ENCODE results near the gene CLIC5. TPM values are rescaled to one million over a fixed set of nuclear protein-coding genes. Genes with fewer than 3 reads are reported as not detected.
"Not testable (repeated sequence)": the region's sequence is repeated elsewhere in the genome, so short reads cannot be mapped to it uniquely, and the experiment has no call there.

Gene CLIC5
- total RNA-seq, 1 donor from 2014 or later = 0.32 TPM

DNA sequence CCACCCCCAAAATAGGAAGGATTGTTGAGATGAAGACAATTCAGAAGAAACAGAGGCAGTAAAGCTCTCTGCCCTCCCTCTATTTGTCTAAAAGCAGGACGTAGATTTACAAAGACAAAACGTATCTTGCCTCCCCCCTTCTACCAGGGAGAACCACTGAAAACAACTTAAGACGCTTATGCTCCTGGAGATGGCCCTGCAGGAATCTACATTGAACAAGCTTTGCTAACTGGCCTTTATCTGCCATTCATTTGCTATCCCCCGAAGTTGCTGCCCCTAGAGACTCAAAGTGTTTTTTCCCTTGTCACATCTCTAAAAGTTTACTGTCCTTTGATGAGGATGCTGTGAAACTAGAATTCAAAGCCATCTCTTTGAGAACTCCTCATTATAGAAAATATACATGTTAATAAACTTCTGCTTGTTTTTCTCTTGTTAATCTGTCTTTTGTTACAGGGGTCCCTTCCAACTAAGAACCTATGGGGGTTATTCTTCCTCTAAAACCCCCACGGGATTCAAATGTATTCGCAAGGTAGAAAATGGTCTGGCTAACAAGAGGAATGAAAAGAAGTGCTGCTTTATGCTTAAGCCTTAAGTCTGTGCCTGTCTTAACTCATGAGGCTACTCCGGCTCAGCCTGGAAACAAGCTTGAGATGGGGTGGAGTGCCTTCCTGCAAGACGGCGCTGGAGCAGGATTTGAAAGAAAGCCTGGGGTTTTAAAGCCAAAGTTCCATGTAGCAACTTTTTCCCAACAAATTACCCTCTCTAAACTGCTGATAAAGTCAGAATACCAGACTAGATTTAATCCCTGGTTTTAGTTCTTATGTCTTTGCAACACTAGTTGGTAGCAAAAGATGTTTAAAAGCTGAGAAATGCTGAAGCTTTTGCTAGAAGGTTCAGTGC, 88.0 kb downstream of the CLIC5 start:
- no peak overlapping the region for H3K4me2 ChIP-seq (ENCODE audit: low read length)
- no peak overlapping the region for H2AFZ ChIP-seq (ENCODE audit: low read depth, low read length)
- no peak for DNase-seq (ENCODE audit: low read depth)
- no peaks in the 10 kb centered on the region for H3K36me3 ChIP-seq (ENCODE audit: insufficient read depth, low read length)
- Mint-ChIP-seq H3K4me3 (ENCODE audit: unreplicated experiment) (no peak overlapping the region), H3K9me3 (ENCODE audit: unreplicated experiment) (no peaks in the 10 kb centered on the region), H3K36me3 (ENCODE audit: low read depth, unreplicated experiment) (no peaks in the 10 kb centered on the region), H3K4me1 (ENCODE audit: low read depth, unreplicated experiment) (peaks cover 23% of the 10 kb centered on the region), H3K27ac (ENCODE audit: unreplicated experiment) (no peak overlapping the region), H3K27me3 (ENCODE audit: low read depth, unreplicated experiment) (peaks cover 4% of the 10 kb centered on the region)
- no peaks in the 10 kb centered on the region for H4K20me1 ChIP-seq (ENCODE audit: insufficient read depth, low read length)
- H3K4me1 ChIP-seq (ENCODE audit: insufficient read depth, low read length) = no peaks in the 10 kb centered on the region
- no peak for TF ChIP-seq EZH2 (IDR thresholded peaks at IDR 0.05; ENCODE audit: insufficient read depth, low read length)
- TF ChIP-seq, protein P1, sequence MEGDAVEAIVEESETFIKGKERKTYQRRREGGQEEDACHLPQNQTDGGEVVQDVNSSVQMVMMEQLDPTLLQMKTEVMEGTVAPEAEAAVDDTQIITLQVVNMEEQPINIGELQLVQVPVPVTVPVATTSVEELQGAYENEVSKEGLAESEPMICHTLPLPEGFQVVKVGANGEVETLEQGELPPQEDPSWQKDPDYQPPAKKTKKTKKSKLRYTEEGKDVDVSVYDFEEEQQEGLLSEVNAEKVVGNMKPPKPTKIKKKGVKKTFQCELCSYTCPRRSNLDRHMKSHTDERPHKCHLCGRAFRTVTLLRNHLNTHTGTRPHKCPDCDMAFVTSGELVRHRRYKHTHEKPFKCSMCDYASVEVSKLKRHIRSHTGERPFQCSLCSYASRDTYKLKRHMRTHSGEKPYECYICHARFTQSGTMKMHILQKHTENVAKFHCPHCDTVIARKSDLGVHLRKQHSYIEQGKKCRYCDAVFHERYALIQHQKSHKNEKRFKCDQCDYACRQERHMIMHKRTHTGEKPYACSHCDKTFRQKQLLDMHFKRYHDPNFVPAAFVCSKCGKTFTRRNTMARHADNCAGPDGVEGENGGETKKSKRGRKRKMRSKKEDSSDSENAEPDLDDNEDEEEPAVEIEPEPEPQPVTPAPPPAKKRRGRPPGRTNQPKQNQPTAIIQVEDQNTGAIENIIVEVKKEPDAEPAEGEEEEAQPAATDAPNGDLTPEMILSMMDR (IDR thresholded peaks at IDR 0.05; ENCODE audit: insufficient read depth, low read depth, low read length) = no peak
- no peaks in the 10 kb centered on the region for H3K27me3 ChIP-seq (ENCODE audit: insufficient read depth, low read length)
- no peak overlapping the region for H3K9ac ChIP-seq (ENCODE audit: low read length)
- H3K9me3 ChIP-seq (ENCODE audit: insufficient read depth, low read depth, low read length) = no peaks in the 10 kb centered on the region
- no peak overlapping the region for H3K4me3 ChIP-seq (ENCODE audit: insufficient read depth, low read depth, low read length)
- H3K79me2 ChIP-seq (ENCODE audit: insufficient read depth, low read length) = no peaks in the 10 kb centered on the region
- no peak for FAIRE-seq
- no peak overlapping the region for H3K27ac ChIP-seq (ENCODE audit: low read depth, low read length)

DNA sequence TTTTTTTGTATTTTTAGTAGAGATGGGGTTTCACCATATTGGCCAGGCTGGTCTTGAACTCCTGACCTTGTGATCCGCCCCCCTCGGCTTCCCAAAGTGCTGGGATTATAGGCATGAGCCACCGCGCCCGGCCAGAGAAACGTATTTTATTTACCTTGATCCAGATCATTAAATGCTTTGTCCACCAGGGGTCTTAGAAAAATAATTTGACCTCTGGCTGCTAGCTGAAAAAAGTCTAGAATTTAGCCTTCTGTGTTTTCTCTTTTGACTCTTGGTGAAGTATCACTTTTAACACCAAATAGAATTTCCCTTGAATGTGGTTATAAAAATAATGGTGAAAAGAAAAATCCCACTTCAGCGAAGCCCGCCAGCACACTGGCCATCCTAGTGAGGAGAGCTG, 89.2 kb downstream of the CLIC5 start:
- H3K36me3 ChIP-seq (ENCODE audit: insufficient read depth, low read length); H3K27ac ChIP-seq (ENCODE audit: low read depth, low read length); FAIRE-seq; H3K4me1 ChIP-seq (ENCODE audit: insufficient read depth, low read length); H3K36me3 Mint-ChIP-seq (ENCODE audit: low read depth, unreplicated experiment); H4K20me1 ChIP-seq (ENCODE audit: insufficient read depth, low read length); H3K27me3 Mint-ChIP-seq (ENCODE audit: low read depth, unreplicated experiment); H3K9me3 ChIP-seq (ENCODE audit: insufficient read depth, low read depth, low read length); H3K27me3 ChIP-seq (ENCODE audit: insufficient read depth, low read length); H2AFZ ChIP-seq (ENCODE audit: low read depth, low read length); H3K4me2 ChIP-seq (ENCODE audit: low read length); DNase-seq (ENCODE audit: low read depth); H3K9me3 Mint-ChIP-seq (ENCODE audit: unreplicated experiment); H3K27ac Mint-ChIP-seq (ENCODE audit: unreplicated experiment); H3K4me3 Mint-ChIP-seq (ENCODE audit: unreplicated experiment); H3K79me2 ChIP-seq (ENCODE audit: insufficient read depth, low read length); H3K9ac ChIP-seq (ENCODE audit: low read length); H3K4me3 ChIP-seq (ENCODE audit: insufficient read depth, low read depth, low read length): not testable (repeated sequence)
- H3K4me1 Mint-ChIP-seq (ENCODE audit: low read depth, unreplicated experiment) = peaks cover 32% of the 10 kb centered on the region
- TF ChIP-seq, protein P1 (IDR thresholded peaks at IDR 0.05; ENCODE audit: insufficient read depth, low read depth, low read length) = peak; percentile 6

DNA sequence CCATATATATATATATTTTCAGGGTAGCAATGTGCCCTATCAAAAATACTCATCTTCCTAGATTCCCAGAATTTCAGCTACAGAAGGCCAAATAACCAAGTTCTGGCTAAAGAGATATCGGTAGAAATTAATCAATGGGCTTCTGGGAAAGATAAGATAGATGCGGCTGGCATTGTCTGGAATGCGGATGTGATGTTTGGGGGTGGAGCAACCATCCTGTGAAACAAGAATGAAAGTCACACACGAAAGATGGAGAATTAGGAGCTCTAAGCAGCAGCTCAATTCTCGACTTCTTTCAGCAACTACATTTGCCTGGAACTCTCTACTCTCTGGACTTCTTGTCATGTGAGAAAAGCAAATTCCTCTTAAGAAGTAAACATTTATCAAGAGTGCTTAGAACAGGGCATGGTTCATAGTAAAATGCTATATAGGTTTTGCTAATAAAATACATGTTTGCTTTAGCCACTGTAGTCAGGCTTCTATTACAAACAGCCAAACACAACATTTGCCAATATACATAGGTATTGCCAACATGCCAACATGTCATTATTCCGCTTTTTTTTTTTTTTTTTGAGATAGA, 90.8 kb downstream of the CLIC5 start:
- Mint-ChIP-seq H3K27me3 (ENCODE audit: low read depth, unreplicated experiment) (no peaks in the 10 kb centered on the region), H3K9me3 (ENCODE audit: unreplicated experiment) (peaks cover 3% of the 10 kb centered on the region), H3K4me3 (ENCODE audit: unreplicated experiment) (no peak overlapping the region), H3K27ac (ENCODE audit: unreplicated experiment) (no peak overlapping the region), H3K36me3 (ENCODE audit: low read depth, unreplicated experiment) (no peaks in the 10 kb centered on the region), H3K4me1 (ENCODE audit: low read depth, unreplicated experiment) (peaks cover 37% of the 10 kb centered on the region)
- Histone ChIP-seq H3K27me3 (ENCODE audit: insufficient read depth, low read length) (no peaks in the 10 kb centered on the region), H3K4me3 (ENCODE audit: insufficient read depth, low read depth, low read length) (no peak overlapping the region), H3K4me1 (ENCODE audit: insufficient read depth, low read length) (peaks cover 6% of the 10 kb centered on the region), H3K4me2 (ENCODE audit: low read length) (no peak overlapping the region), H3K9me3 (ENCODE audit: insufficient read depth, low read depth, low read length) (no peaks in the 10 kb centered on the region), H4K20me1 (ENCODE audit: insufficient read depth, low read length) (no peaks in the 10 kb centered on the region), H2AFZ (ENCODE audit: low read depth, low read length) (no peak overlapping the region), H3K9ac (ENCODE audit: low read length) (no peak overlapping the region), H3K27ac (ENCODE audit: low read depth, low read length) (no peak overlapping the region), H3K79me2 (ENCODE audit: insufficient read depth, low read length) (no peaks in the 10 kb centered on the region), H3K36me3 (ENCODE audit: insufficient read depth, low read length) (no peaks in the 10 kb centered on the region)
- DNase-seq (ENCODE audit: low read depth) (no peak), FAIRE-seq (no peak)
- no peak for TF ChIP-seq EZH2 (IDR thresholded peaks at IDR 0.05; ENCODE audit: insufficient read depth, low read length)
- TF ChIP-seq, protein P1 (IDR thresholded peaks at IDR 0.05; ENCODE audit: insufficient read depth, low read depth, low read length) = no peak

All from astrocyte (in vitro differentiated cells and primary cell).